HepG2 (cell line): ENCODE measurements around the gene SHF. TPM values are rescaled to one million over a fixed set of nuclear protein-coding genes. Genes with fewer than 3 reads are reported as not detected.

Experiments used
- ATF5 ChIP-seq: sonication (generic); formaldehyde crosslinking; IDR thresholded peaks from 2 replicates; pipeline ENCODE4 v1.4.0; 2020; ENCODE audit warnings: mild to moderate bottlenecking, low read depth, missing genetic modification reagents
- CEBPB ChIP-seq: IDR thresholded peaks from 2 replicates; pipeline ENCODE4 v1.6.1; 2011; ENCODE audit warnings: low read depth, low read length, improper control_type of control experiment, borderline replicate concordance
- DNMT1 ChIP-seq: sonication (generic); formaldehyde crosslinking; IDR thresholded peaks from 2 replicates; pipeline ENCODE4 v1.5.1; 2020; ENCODE audit warnings: mild to moderate bottlenecking, missing genetic modification reagents
- ELF1 ChIP-seq: sonication (generic); formaldehyde crosslinking; IDR thresholded peaks from 2 replicates; pipeline ENCODE4 v1.4.0; 2020; ENCODE audit warnings: missing genetic modification reagents
- FOSL2 ChIP-seq: sonication (generic); formaldehyde crosslinking; IDR thresholded peaks from 2 replicates; pipeline ENCODE4 v1.4.0; 2020; ENCODE audit warnings: missing genetic modification reagents
- FOXP4 ChIP-seq: sonication (generic); formaldehyde crosslinking; IDR thresholded peaks from 2 replicates; pipeline ENCODE4 v1.4.0; 2020; ENCODE audit warnings: missing genetic modification reagents
- HMG20B ChIP-seq: conservative IDR thresholded peaks from 2 replicates; pipeline ENCODE4 v1.6.1; 2016; ENCODE audit warnings: missing genetic modification reagents, missing compliant biosample characterization
- IRF9 ChIP-seq: sonication (generic); formaldehyde crosslinking; IDR thresholded peaks from 2 replicates; pipeline ENCODE4 v1.8.0; 2022; ENCODE audit warnings: missing genetic modification reagents, mild to moderate bottlenecking, borderline replicate concordance
- NCOR1 ChIP-seq: fragments of 200-600 bp; sonication (generic); IDR thresholded peaks from 2 replicates; pipeline ENCODE4 v1.7.0; 2017; ENCODE audit warnings: antibody characterized with exemption, low read length, borderline replicate concordance
- SP4 ChIP-seq: sonication (generic); formaldehyde crosslinking; IDR thresholded peaks from 2 replicates; pipeline ENCODE4 v1.8.1; 2023; ENCODE audit warnings: mild to moderate bottlenecking, missing genetic modification reagents
- TP53 ChIP-seq: sonication (generic); formaldehyde crosslinking; conservative IDR thresholded peaks from 2 replicates; pipeline ENCODE4 v1.4.0; 2020; ENCODE audit warnings: missing genetic modification reagents
- ZBTB20 ChIP-seq: sonication (generic); formaldehyde crosslinking; IDR thresholded peaks from 2 replicates; pipeline ENCODE4 v1.8.1; 2023; ENCODE audit warnings: missing genetic modification reagents, low read depth, mild to moderate bottlenecking, borderline replicate concordance
- ZNF24 ChIP-seq: fragments of 450-650 bp; IDR thresholded peaks from 2 replicates; pipeline ENCODE4 v1.6.1; 2017; ENCODE audit warnings: antibody characterized with exemption, mild to moderate bottlenecking
- ZNF350 ChIP-seq: sonication (generic); formaldehyde crosslinking; IDR thresholded peaks from 2 replicates; pipeline ENCODE4 v1.4.0; 2020; ENCODE audit warnings: mild to moderate bottlenecking, low read depth, missing genetic modification reagents, borderline replicate concordance
- ZNF746 ChIP-seq: sonication (generic); formaldehyde crosslinking; IDR thresholded peaks from 2 replicates; pipeline ENCODE4 v1.8.0; 2022; ENCODE audit warnings: mild to moderate bottlenecking, missing genetic modification reagents
- ZSCAN29 ChIP-seq: sonication (generic); formaldehyde crosslinking; conservative IDR thresholded peaks from 2 replicates; pipeline ENCODE4 v1.4.0; 2020; ENCODE audit warnings: mild to moderate bottlenecking, missing genetic modification reagents
- polyA plus RNA-seq, 8 experiments: library from polyadenylated mRNA; depleted of rRNA in 3 of 8; stranded (reverse) in 7 of 8; unstranded in 1 of 8; fragments of >200 nt; fragmentation: Illumina TruSeq in 4 of 8; extraction: Trizol in 4 of 8; gene quantifications; 2 replicates each; pipeline versions ENCODE4 v1.2.1 to v1.2.3, GENCODE V29; 2011 to 2016; ENCODE audit warnings: low read depth in 4 of 8, missing spikeins in 1 of 8, mixed read lengths in 1 of 8; ENCODE audit not compliant: insufficient read depth in 1 of 8
- total RNA-seq, 5 experiments: library from RNA; depleted of rRNA; stranded (reverse); fragments of >200 nt; fragmentation: Illumina TruSeq; extraction: Trizol; gene quantifications; 2 replicates each; pipeline ENCODE4 v1.2.3, GENCODE V29; 2016; ENCODE audit warnings: low read depth in 1 of 5
- TF ChIP-seq, protein P1 (sequence below): sonication (generic); formaldehyde crosslinking; IDR thresholded peaks from 2 replicates; pipeline ENCODE4 v1.4.0; 2020; ENCODE audit warnings: missing genetic modification reagents, borderline replicate concordance
- TF ChIP-seq, protein P2 (sequence below): sonication (generic); formaldehyde crosslinking; IDR thresholded peaks from 2 replicates; pipeline ENCODE4 v1.4.0; 2020; ENCODE audit warnings: missing genetic modification reagents
- TF ChIP-seq, protein P3 (sequence below): fragments of 450-650 bp; IDR thresholded peaks from 2 replicates; pipeline ENCODE4 v1.6.1; 2016

The SHF gene
- total and polyA plus RNA-seq, 2 of the 13 experiments (the other 11 are each of a cell fraction or from before 2014, with no cell fraction given): 20.9 to 25.5 TPM

GRCh38 chr15:45200001-45200798 lies 12.4 kb upstream of the SHF start (continued):
- no peak; the same call in 1 of the 2 replicates for TF ChIP-seq HMG20B (CRISPR knock-in tag)
- TF ChIP-seq ZNF746 (CRISPR knock-in tag): no peak; the same call in 1 of the 2 replicates
- TF ChIP-seq DNMT1 (CRISPR knock-in tag): peak; percentile 45; the same call in 1 of the 2 replicates
- peak; percentile 69 for TF ChIP-seq FOXP4 (CRISPR knock-in tag)
- 0 out of 2 replicates have a peak, but pooled peaks have one; percentile 59 for TF ChIP-seq TP53 (CRISPR knock-in tag)
- TF ChIP-seq ELF1 (CRISPR knock-in tag): peak; percentile 78
- TF ChIP-seq, protein P1, sequence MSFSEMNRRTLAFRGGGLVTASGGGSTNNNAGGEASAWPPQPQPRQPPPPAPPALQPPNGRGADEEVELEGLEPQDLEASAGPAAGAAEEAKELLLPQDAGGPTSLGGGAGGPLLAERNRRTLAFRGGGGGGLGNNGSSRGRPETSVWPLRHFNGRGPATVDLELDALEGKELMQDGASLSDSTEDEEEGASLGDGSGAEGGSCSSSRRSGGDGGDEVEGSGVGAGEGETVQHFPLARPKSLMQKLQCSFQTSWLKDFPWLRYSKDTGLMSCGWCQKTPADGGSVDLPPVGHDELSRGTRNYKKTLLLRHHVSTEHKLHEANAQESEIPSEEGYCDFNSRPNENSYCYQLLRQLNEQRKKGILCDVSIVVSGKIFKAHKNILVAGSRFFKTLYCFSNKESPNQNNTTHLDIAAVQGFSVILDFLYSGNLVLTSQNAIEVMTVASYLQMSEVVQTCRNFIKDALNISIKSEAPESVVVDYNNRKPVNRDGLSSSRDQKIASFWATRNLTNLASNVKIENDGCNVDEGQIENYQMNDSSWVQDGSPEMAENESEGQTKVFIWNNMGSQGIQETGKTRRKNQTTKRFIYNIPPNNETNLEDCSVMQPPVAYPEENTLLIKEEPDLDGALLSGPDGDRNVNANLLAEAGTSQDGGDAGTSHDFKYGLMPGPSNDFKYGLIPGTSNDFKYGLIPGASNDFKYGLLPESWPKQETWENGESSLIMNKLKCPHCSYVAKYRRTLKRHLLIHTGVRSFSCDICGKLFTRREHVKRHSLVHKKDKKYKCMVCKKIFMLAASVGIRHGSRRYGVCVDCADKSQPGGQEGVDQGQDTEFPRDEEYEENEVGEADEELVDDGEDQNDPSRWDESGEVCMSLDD (CRISPR knock-in tag): no peak; the same call in 1 of the 2 replicates
- TF ChIP-seq ZBTB20 (CRISPR knock-in tag): 0 out of 2 replicates have a peak, but pooled peaks have one; percentile 65
- peak; percentile 63; the same call in 1 of the 2 replicates for TF ChIP-seq NCOR1
- no peak for TF ChIP-seq ATF5 (CRISPR knock-in tag)
- peak; percentile 98 for TF ChIP-seq ZNF24
- peak; percentile 66; the same call in 1 of the 2 replicates for TF ChIP-seq SP4
- TF ChIP-seq ZSCAN29 (CRISPR knock-in tag): peak; percentile 99
- peak; percentile 79 for TF ChIP-seq FOSL2 (CRISPR knock-in tag)
- TF ChIP-seq, protein P2, sequence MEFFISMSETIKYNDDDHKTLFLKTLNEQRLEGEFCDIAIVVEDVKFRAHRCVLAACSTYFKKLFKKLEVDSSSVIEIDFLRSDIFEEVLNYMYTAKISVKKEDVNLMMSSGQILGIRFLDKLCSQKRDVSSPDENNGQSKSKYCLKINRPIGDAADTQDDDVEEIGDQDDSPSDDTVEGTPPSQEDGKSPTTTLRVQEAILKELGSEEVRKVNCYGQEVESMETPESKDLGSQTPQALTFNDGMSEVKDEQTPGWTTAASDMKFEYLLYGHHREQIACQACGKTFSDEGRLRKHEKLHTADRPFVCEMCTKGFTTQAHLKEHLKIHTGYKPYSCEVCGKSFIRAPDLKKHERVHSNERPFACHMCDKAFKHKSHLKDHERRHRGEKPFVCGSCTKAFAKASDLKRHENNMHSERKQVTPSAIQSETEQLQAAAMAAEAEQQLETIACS (CRISPR knock-in tag): no peak
- TF ChIP-seq, protein P3, sequence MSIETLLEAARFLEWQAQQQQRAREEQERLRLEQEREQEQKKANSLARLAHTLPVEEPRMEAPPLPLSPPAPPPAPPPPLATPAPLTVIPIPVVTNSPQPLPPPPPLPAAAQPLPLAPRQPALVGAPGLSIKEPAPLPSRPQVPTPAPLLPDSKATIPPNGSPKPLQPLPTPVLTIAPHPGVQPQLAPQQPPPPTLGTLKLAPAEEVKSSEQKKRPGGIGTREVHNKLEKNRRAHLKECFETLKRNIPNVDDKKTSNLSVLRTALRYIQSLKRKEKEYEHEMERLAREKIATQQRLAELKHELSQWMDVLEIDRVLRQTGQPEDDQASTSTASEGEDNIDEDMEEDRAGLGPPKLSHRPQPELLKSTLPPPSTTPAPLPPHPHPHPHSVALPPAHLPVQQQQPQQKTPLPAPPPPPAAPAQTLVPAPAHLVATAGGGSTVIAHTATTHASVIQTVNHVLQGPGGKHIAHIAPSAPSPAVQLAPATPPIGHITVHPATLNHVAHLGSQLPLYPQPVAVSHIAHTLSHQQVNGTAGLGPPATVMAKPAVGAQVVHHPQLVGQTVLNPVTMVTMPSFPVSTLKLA: no peak
- peak; percentile 83; the same call in 1 of the 2 replicates for TF ChIP-seq IRF9 (CRISPR knock-in tag)
- TF ChIP-seq CEBPB: peak; percentile 4; the same call in 1 of the 2 replicates
- TF ChIP-seq ZNF350 (CRISPR knock-in tag): peak; percentile 76; the same call in 1 of the 2 replicates
